ENCODE results near the gene TEX48. TPM values are rescaled to one million over a fixed set of nuclear protein-coding genes. Genes with fewer than 3 reads are reported as not detected.

Gene TEX48
- total and polyA plus RNA-seq, 10 of the 15 experiments (the other 5 are each of a cell fraction or from before 2014, with no cell fraction given) = not detected

DNA sequence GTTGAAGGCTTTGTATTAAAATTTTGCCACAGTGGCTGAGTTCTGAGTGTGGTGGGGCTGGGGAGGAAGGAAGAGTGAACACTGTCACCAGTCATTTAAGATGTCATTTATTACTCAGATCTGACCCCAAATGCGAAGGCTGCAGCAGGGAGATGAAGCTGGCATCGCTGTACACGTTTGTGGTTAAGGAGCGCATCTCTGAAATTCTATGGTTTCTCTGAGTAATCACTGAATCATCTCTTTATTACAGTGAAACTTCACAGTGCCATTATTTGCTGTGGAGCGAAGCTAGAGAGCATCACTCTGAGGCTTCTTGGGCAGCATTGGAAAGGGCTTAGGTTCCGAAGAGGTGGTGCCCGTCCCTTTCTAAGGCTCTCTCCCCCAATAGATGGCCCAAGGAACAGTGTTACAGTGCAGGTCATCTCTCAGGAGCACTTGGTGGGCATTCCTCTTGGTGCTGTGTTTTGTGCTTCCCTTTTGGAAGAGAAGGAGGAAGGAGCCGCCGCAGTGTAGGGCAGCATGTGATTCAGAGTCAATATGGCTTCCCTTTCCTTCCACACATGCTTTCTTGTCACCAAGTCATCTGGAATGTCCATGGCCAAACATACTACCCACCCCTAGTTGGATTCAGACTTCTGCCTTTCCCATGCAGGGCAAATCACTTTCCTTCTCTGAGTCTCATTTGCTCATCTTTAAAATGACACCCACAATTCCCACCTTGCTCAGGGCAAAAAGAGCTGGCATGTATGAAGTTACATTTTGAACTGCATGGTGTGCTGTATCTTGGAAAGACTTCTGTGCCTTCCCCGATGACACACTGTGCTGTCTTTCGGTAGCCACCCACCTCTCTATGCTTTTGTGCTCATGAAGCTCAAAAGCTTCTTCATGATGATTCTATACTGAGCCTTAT is 9.3 kb upstream of the TEX48 start (continued):
- TF ChIP-seq, protein P1, sequence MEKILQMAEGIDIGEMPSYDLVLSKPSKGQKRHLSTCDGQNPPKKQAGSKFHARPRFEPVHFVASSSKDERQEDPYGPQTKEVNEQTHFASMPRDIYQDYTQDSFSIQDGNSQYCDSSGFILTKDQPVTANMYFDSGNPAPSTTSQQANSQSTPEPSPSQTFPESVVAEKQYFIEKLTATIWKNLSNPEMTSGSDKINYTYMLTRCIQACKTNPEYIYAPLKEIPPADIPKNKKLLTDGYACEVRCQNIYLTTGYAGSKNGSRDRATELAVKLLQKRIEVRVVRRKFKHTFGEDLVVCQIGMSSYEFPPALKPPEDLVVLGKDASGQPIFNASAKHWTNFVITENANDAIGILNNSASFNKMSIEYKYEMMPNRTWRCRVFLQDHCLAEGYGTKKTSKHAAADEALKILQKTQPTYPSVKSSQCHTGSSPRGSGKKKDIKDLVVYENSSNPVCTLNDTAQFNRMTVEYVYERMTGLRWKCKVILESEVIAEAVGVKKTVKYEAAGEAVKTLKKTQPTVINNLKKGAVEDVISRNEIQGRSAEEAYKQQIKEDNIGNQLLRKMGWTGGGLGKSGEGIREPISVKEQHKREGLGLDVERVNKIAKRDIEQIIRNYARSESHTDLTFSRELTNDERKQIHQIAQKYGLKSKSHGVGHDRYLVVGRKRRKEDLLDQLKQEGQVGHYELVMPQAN (conservative IDR thresholded peaks at IDR 0.05) = no peak
- TF ChIP-seq NRF1 (conservative IDR thresholded peaks at IDR 0.05; ENCODE audit: low read depth, low read length) (no peak), PAX8 (IDR thresholded peaks at IDR 0.05) (no peak), BACH1 (IDR thresholded peaks at IDR 0.05; ENCODE audit: borderline replicate concordance) (no peak), IKZF1 (conservative IDR thresholded peaks at IDR 0.05) (0 out of 2 replicates have a peak, but pooled peaks have one; percentile 18), NFIC (IDR thresholded peaks at IDR 0.05; ENCODE audit: low read depth, low read length) (peak; percentile 95), NR2C1 (IDR thresholded peaks at IDR 0.05) (no peak), CREM (IDR thresholded peaks at IDR 0.05; ENCODE audit: low read depth) (peak; percentile 88), GABPA (IDR thresholded peaks at IDR 0.05; ENCODE audit: low read depth) (peak; percentile 70), CHD2 (IDR thresholded peaks at IDR 0.05; ENCODE audit: borderline replicate concordance, low read depth, low read length) (no peak), ZBED1 (IDR thresholded peaks at IDR 0.05; ENCODE audit: borderline replicate concordance) (peak; percentile 95), ZZZ3 (IDR thresholded peaks at IDR 0.05; ENCODE audit: control insufficient read depth, insufficient read length, low read depth) (no peak), FOXM1 (IDR thresholded peaks at IDR 0.05; ENCODE audit: low read depth, low read length) (peak; percentile 88), IRF4 (IDR thresholded peaks at IDR 0.05; ENCODE audit: low read depth, low read length) (peak; percentile 95), MTA3 (IDR thresholded peaks at IDR 0.05; ENCODE audit: borderline replicate concordance, low read length) (peak; percentile 93), EP300 (IDR thresholded peaks at IDR 0.05; ENCODE audit: borderline replicate concordance in 1 of 2, control insufficient read depth in 1 of 2, low read depth in 2 of 2, low read length in 2 of 2) (peak; percentile 48 to 53; a peak in 2 of 4 replicates), TCF12 (IDR thresholded peaks at IDR 0.05; ENCODE audit: low read depth, low read length) (0 out of 2 replicates have a peak, but pooled peaks have one; percentile 30), RCOR1 (conservative IDR thresholded peaks at IDR 0.05; ENCODE audit: low read depth, low read length) (no peak)
- TF ChIP-seq, protein P2, sequence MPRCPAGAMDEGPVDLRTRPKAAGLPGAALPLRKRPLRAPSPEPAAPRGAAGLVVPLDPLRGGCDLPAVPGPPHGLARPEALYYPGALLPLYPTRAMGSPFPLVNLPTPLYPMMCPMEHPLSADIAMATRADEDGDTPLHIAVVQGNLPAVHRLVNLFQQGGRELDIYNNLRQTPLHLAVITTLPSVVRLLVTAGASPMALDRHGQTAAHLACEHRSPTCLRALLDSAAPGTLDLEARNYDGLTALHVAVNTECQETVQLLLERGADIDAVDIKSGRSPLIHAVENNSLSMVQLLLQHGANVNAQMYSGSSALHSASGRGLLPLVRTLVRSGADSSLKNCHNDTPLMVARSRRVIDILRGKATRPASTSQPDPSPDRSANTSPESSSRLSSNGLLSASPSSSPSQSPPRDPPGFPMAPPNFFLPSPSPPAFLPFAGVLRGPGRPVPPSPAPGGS (IDR thresholded peaks at IDR 0.05; ENCODE audit: borderline replicate concordance, insufficient read depth, low read depth, low read length, poor library complexity, severe bottlenecking) = peak; percentile 92
- TF ChIP-seq, protein P3, sequence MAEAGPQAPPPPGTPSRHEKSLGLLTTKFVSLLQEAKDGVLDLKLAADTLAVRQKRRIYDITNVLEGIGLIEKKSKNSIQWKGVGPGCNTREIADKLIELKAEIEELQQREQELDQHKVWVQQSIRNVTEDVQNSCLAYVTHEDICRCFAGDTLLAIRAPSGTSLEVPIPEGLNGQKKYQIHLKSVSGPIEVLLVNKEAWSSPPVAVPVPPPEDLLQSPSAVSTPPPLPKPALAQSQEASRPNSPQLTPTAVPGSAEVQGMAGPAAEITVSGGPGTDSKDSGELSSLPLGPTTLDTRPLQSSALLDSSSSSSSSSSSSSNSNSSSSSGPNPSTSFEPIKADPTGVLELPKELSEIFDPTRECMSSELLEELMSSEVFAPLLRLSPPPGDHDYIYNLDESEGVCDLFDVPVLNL (IDR thresholded peaks at IDR 0.05; ENCODE audit: low read depth, low read length) = no peak
- TF ChIP-seq, protein P4, sequence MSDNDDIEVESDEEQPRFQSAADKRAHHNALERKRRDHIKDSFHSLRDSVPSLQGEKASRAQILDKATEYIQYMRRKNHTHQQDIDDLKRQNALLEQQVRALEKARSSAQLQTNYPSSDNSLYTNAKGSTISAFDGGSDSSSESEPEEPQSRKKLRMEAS (IDR thresholded peaks at IDR 0.05; ENCODE audit: low read depth, low read length) = no peak
- TF ChIP-seq, protein P5, sequence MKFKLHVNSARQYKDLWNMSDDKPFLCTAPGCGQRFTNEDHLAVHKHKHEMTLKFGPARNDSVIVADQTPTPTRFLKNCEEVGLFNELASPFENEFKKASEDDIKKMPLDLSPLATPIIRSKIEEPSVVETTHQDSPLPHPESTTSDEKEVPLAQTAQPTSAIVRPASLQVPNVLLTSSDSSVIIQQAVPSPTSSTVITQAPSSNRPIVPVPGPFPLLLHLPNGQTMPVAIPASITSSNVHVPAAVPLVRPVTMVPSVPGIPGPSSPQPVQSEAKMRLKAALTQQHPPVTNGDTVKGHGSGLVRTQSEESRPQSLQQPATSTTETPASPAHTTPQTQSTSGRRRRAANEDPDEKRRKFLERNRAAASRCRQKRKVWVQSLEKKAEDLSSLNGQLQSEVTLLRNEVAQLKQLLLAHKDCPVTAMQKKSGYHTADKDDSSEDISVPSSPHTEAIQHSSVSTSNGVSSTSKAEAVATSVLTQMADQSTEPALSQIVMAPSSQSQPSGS (IDR thresholded peaks at IDR 0.05; ENCODE audit: low read length) = peak; percentile 93
- TF ChIP-seq, protein P6, sequence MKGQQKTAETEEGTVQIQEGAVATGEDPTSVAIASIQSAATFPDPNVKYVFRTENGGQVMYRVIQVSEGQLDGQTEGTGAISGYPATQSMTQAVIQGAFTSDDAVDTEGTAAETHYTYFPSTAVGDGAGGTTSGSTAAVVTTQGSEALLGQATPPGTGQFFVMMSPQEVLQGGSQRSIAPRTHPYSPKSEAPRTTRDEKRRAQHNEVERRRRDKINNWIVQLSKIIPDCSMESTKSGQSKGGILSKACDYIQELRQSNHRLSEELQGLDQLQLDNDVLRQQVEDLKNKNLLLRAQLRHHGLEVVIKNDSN (IDR thresholded peaks at IDR 0.05; ENCODE audit: borderline replicate concordance, extremely low read length, insufficient read depth, low read depth, low read length) = no peak
